Caco-2 (cell line): Measurements from ENCODE around the gene LYPLA2. TPM values are rescaled to one million over a fixed set of nuclear protein-coding genes. Genes with fewer than 3 reads are reported as not detected.

Experiments
- BruUV-seq: library from RNA; stranded (reverse); fragments of 400-500 nt; replicated peaks from 2 replicates; lab custom pipeline; 2021; lab: Mats Ljungman, UMichigan
- CTCF ChIA-PET: fragments of 300-600 bp; sonication (Branson Sonifier 250); formaldehyde crosslinking; loops from one replicate; lab custom pipeline; 2022; ENCODE audit warnings: antibody characterized with exemption; lab: Charles Lee
- POLR2A ChIA-PET: fragments of 300-600 bp; sonication (Branson Sonifier 250); formaldehyde crosslinking; loops from one replicate; lab custom pipeline; 2022; ENCODE audit warnings: antibody characterized with exemption; lab: Charles Lee
- DNase-seq, 2 experiments: peaks; one replicate each; pipeline versions ENCODE4 v3.0.0 to v3.0.0-alpha.2; 2020 to 2022
- H3K27me3 ChIP-seq: replicated peaks from 2 replicates; pipeline ENCODE4 v1.6.0; 2011; ENCODE audit warnings: low read length; ENCODE audit not compliant: control insufficient read depth, insufficient read depth
- H3K36me3 ChIP-seq: 2 replicates; pipeline ENCODE4 v1.5.1; 2011; ENCODE audit warnings: low read length; ENCODE audit not compliant: control insufficient read depth, insufficient read depth
- H3K4me1 ChIP-seq: fragments of 250-450 bp; sonication (Bioruptor Pico); 2 replicates; pipeline ENCODE4 v1.5.1; 2020; ENCODE audit warnings: mild to moderate bottlenecking
- H3K4me3 ChIP-seq: 2 replicates; pipeline ENCODE4 v1.5.1; 2011; ENCODE audit warnings: low read depth, mild to moderate bottlenecking, control low read depth, low read length
- H3K9me3 ChIP-seq: fragments of 250-450 bp; sonication (Bioruptor Pico); 2 replicates; pipeline ENCODE4 v1.5.1; 2020; ENCODE audit warnings: mild to moderate bottlenecking, moderate library complexity
- H3K27ac Mint-ChIP-seq: one replicate; pipeline ENCODE4 v1.8.0; 2022; ENCODE audit warnings: mixed read lengths; ENCODE audit not compliant: unreplicated experiment
- H3K27me3 Mint-ChIP-seq: one replicate; pipeline ENCODE4 v1.8.0; 2022; ENCODE audit warnings: mixed read lengths; ENCODE audit not compliant: insufficient read depth, unreplicated experiment
- H3K36me3 Mint-ChIP-seq: one replicate; pipeline ENCODE4 v1.8.0; 2022; ENCODE audit warnings: mild to moderate bottlenecking, mixed read lengths; ENCODE audit not compliant: insufficient read depth, unreplicated experiment
- H3K4me1 Mint-ChIP-seq: one replicate; pipeline ENCODE4 v1.8.0; 2022; ENCODE audit warnings: low read depth, mixed read lengths; ENCODE audit not compliant: unreplicated experiment
- H3K4me3 Mint-ChIP-seq: one replicate; pipeline ENCODE4 v1.8.0; 2022; ENCODE audit warnings: mild to moderate bottlenecking, moderate library complexity, mixed read lengths; ENCODE audit not compliant: unreplicated experiment
- H3K9me3 Mint-ChIP-seq: one replicate; pipeline ENCODE4 v1.8.0; 2022; ENCODE audit warnings: mixed read lengths; ENCODE audit not compliant: unreplicated experiment
- CTCF ChIP-seq, 2 experiments: fragments of 200-600 bp in 1 of 2; IDR thresholded peaks; 1 replicate in 1 of 2; 2 replicates in 1 of 2; pipeline versions ENCODE4 v1.5.1 to v1.8.0; 2011 to 2022; ENCODE audit warnings: antibody characterized with exemption in 1 of 2, control low read depth in 1 of 2, inconsistent platforms in 1 of 2, low read depth in 1 of 2, low read length in 1 of 2, mild to moderate bottlenecking in 1 of 2, moderate library complexity in 1 of 2; ENCODE audit not compliant: insufficient read depth in 1 of 2, severe bottlenecking in 1 of 2, unreplicated experiment in 1 of 2
- intact Hi-C: fragments of 100-400 bp; cut with micrococcal nuclease; formaldehyde crosslinking; loops from one replicate; pipeline ENCODE4 v1.10.0; 2022; ENCODE audit not compliant: unreplicated experiment
- total RNA-seq: library from RNA; stranded (reverse); gene quantifications from 2 replicates; pipeline ENCODE4 v1.2.3, GENCODE V29; 2022

The LYPLA2 gene
- total RNA-seq, 1 experiment from 2014 or later, result 52.5 TPM

DNA sequence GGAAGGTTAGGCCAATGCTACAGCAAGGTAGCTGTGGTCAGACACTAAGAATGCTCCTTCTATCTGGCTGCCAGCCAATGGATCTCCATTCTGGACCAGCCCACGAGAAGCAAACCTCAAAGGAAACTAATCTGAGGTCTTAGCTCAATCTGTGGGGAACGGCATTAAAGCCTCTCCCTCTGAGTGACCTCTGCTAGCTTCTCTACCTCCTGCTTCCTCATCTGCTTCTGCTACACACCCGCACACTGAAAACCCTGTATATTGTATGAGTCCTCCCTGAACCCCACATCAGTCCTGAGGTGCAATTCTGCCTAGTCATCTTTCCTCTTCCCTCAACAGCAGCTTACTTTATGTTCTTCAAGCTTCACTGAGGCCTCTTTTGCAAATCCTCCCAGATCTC is 16.5 kb downstream of the LYPLA2 start:
- no peaks in the 10 kb centered on the region for H3K27me3 Mint-ChIP-seq
- no peaks in the 10 kb centered on the region for H3K36me3 Mint-ChIP-seq
- CTCF ChIA-PET, result no interaction called here
- no peaks in the 10 kb centered on the region for H3K27me3 ChIP-seq
- no peaks in the 10 kb centered on the region for H3K36me3 ChIP-seq
- DNase-seq, result no peak
- intact Hi-C loops, result loop anchor here (10.0 kb wide), 1 partner anchor 217 kb away; no protein-coding TSS in a partner anchor
- no peak for TF ChIP-seq CTCF (IDR thresholded peaks at IDR 0.05; ENCODE audit: insufficient read depth in 1 of 2, low read depth in 1 of 2, low read length in 1 of 2, severe bottlenecking in 1 of 2, unreplicated experiment in 1 of 2)
- BruUV-seq, result no TSS peak
- no peaks in the 10 kb centered on the region for H3K4me1 Mint-ChIP-seq
- no peak overlapping the region for H3K4me3 Mint-ChIP-seq
- no peaks in the 10 kb centered on the region for H3K9me3 Mint-ChIP-seq
- POLR2A ChIA-PET, result no interaction called here
- no peaks in the 10 kb centered on the region for H3K9me3 ChIP-seq
- no peak overlapping the region for H3K27ac Mint-ChIP-seq
- no peak overlapping the region for H3K4me3 ChIP-seq
- no peaks in the 10 kb centered on the region for H3K4me1 ChIP-seq

DNA sequence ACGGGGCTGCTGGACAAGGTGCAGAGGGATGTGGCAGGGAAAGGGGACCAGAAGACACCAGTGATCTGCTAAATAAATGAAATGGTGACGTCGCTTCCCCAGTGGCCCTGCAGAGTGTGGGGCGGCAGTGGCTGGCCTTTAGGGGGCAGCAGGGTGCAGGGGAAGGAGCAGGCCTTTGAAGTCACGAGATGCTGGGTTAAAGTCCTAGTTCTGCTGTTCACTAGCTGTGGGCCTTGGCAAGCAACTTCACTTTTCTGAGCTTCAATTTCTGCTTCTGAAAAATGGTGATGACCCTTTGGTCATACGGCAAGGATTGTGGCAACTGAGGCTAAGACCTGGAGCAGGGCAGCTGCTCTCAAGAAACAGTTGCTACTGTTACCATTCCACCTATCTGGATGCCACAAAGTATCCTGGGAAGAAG is 18.8 kb downstream of the LYPLA2 start:
- no peaks in the 10 kb centered on the region for H3K36me3 ChIP-seq
- no peak overlapping the region for H3K4me3 ChIP-seq
- intact Hi-C loops, result loop anchor here (1.0 to 10.0 kb wide), 4 partner anchors 16 to 215 kb away; partner anchors contain the start of genes FUCA1 and HMGCL
- no peaks in the 10 kb centered on the region for H3K9me3 ChIP-seq
- ChIA-PET POLR2A (interaction anchor here (1.0 kb wide), 1 partner anchor 64 kb away, joined by 4 read pairs; no protein-coding TSS in a partner anchor), CTCF (interaction anchor here (0.7 to 2.9 kb wide), 6 partner anchors 32 to 112 kb away, joined by 3 to 23 read pairs (median 4); partner anchors contain the start of gene PITHD1)
- no peaks in the 10 kb centered on the region for H3K4me1 ChIP-seq
- Mint-ChIP-seq H3K27me3 (no peaks in the 10 kb centered on the region), H3K9me3 (no peaks in the 10 kb centered on the region), H3K27ac (no peak overlapping the region), H3K4me3 (no peak overlapping the region), H3K4me1 (no peaks in the 10 kb centered on the region), H3K36me3 (no peaks in the 10 kb centered on the region)
- TF ChIP-seq CTCF (IDR thresholded peaks at IDR 0.05; ENCODE audit: insufficient read depth in 1 of 2, low read depth in 1 of 2, low read length in 1 of 2, severe bottlenecking in 1 of 2, unreplicated experiment in 1 of 2), result peak; percentile 57 to 77
- no TSS peak for BruUV-seq
- peak; percentile 76 to 82 for DNase-seq
- no peaks in the 10 kb centered on the region for H3K27me3 ChIP-seq

DNA sequence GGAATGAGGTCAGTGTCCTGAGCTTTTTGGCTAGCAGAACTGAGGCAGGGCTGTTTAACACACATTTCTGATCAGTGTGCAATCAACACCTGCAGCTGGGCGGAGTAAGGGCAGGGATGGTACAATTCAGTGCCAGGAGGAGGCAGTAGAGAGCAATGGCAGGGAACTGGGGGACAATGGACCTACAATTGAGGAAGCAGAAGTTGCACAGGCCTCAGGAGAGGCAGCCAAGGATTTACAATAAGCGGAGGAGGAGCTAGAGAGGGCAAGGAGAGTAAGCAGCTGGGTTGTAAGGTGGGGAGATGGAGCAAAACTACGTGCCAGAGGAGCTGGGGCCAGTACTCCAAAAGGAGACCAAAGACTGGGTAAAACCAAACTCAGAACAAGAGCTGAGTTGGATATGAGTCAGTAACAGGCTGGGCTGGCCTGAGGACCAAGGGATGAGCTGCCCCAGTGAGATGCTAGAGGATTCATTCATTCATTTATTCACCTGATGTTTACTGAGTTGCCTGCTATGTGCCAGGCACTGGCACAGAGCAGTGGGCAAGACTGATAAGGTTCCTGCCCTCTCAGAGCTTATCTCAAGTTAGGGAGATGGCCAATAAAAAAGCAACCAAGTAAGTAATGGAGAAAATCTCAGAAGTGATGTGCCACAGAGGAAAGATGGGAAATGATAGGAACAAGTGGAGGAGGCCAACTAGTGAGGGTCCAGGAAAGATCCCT is 20.0 kb downstream of the LYPLA2 start:
- POLR2A ChIA-PET, result interaction anchor here (0.6 to 1.3 kb wide), 2 partner anchors 11 to 12 kb away, joined by 3 read pairs; no protein-coding TSS in a partner anchor
- Mint-ChIP-seq H3K9me3 (no peaks in the 10 kb centered on the region), H3K27me3 (no peaks in the 10 kb centered on the region), H3K27ac (no peak overlapping the region), H3K36me3 (no peaks in the 10 kb centered on the region), H3K4me3 (no peak overlapping the region), H3K4me1 (no peaks in the 10 kb centered on the region)
- CTCF ChIA-PET, result interaction anchor here (0.5 to 2.9 kb wide), 5 partner anchors 15 to 106 kb away, joined by 3 to 23 read pairs (median 4); partner anchors contain the start of gene PITHD1
- no peaks in the 10 kb centered on the region for H3K4me1 ChIP-seq
- peak in 1 of 2 experiments; percentile 40 for DNase-seq
- TF ChIP-seq CTCF (IDR thresholded peaks at IDR 0.05; ENCODE audit: insufficient read depth in 1 of 2, low read depth in 1 of 2, low read length in 1 of 2, severe bottlenecking in 1 of 2, unreplicated experiment in 1 of 2), result peak in 1 of 2 experiments; percentile 45
- H3K9me3 ChIP-seq, result no peaks in the 10 kb centered on the region
- no peaks in the 10 kb centered on the region for H3K27me3 ChIP-seq
- no TSS peak for BruUV-seq
- intact Hi-C loops, result no loop called here
- no peaks in the 10 kb centered on the region for H3K36me3 ChIP-seq
- H3K4me3 ChIP-seq, result no peak overlapping the region
